Breast epithelium (tissue), 4 donors: ENCODE measurements around the gene ITGB5. TPM values are rescaled to one million over a fixed set of nuclear protein-coding genes. Genes with fewer than 3 reads are reported as not detected.

Experiments used
- DNase-seq, 2 donors: peaks; one replicate each; pipeline ENCODE4 v3.0.0-alpha.2; 2019; ENCODE audit warnings: low spot score in 2 of 2
- H3K27ac ChIP-seq, 2 donors: fragments of 200-600 bp; sonication (generic) in 1 of 2; one replicate each; pipeline ENCODE4 v1.5.1; 2016 to 2019; ENCODE audit warnings: mild to moderate bottlenecking in 1 of 2
- H3K27me3 ChIP-seq, 2 donors: fragments of 200-600 bp; sonication (generic) in 1 of 2; one replicate each; pipeline versions ENCODE4 v1.5.1 to v1.6.0; 2017 to 2019; ENCODE audit warnings: control low read depth in 1 of 2, mild to moderate bottlenecking in 1 of 2
- H3K36me3 ChIP-seq: fragments of 200-600 bp; one replicate; pipeline ENCODE4 v1.5.1; 2019
- H3K4me1 ChIP-seq, 2 donors: fragments of 200-600 bp; sonication (generic); one replicate each; pipeline ENCODE4 v1.5.1; 2016 to 2019; ENCODE audit warnings: control low read depth in 1 of 2
- H3K4me3 ChIP-seq, 3 donors: fragments of 200-600 bp; sonication (generic); 1 replicate in 2 of 3; 2 replicates in 1 of 3; pipeline ENCODE4 v1.5.1; 2016 to 2019; ENCODE audit warnings: mild to moderate bottlenecking in 3 of 3, moderate library complexity in 2 of 3
- H3K9me3 ChIP-seq, 2 donors: fragments of 200-600 bp; sonication (generic) in 1 of 2; one replicate each; pipeline ENCODE4 v1.5.1; 2016 to 2019; ENCODE audit warnings: control low read depth in 1 of 2
- POLR2A ChIP-seq: fragments of 450-650 bp; IDR thresholded peaks from one replicate; pipeline ENCODE4 v1.6.1; 2016; ENCODE audit warnings: antibody characterized with exemption, mild to moderate bottlenecking, moderate library complexity
- POLR2AphosphoS5 ChIP-seq, 3 donors: sonication (generic); formaldehyde crosslinking; IDR thresholded peaks; one replicate each; pipeline ENCODE4 v1.6.1; 2017; ENCODE audit warnings: antibody characterized with exemption in 3 of 3
- intact Hi-C: fragments of 100-400 bp; cut with DNase I; formaldehyde crosslinking; loops from one replicate; pipeline ENCODE4 v1.15.1; 2023; ENCODE audit warnings: low total_unique reads
- total RNA-seq, 3 donors: library from RNA; depleted of rRNA; stranded (reverse); fragments of >200 nt; gene quantifications; one replicate each; pipeline ENCODE4 v1.1.0, GENCODE V29; 2016
- TF ChIP-seq, protein P1 (sequence below), 3 donors: fragments of 450-650 bp; IDR thresholded peaks; one replicate each; pipeline ENCODE4 v1.5.1; 2016 to 2017; ENCODE audit warnings: antibody characterized with exemption in 3 of 3, mild to moderate bottlenecking in 3 of 3, moderate library complexity in 3 of 3

Gene ITGB5
- total RNA-seq, 3 donors from 2014 or later: 80.1 to 286 (median 181) TPM

- Histone ChIP-seq H3K4me3 (no peak overlapping the region), H3K4me1 (no peaks in the 10 kb centered on the region), H3K27ac (no peak overlapping the region), H3K36me3 (no peaks in the 10 kb centered on the region), H3K27me3 (no peaks in the 10 kb centered on the region), H3K9me3 (no peaks in the 10 kb centered on the region)
- TF ChIP-seq POLR2AphosphoS5 (IDR thresholded peaks at IDR 0.05) (no peak), POLR2A (no peak)
- TF ChIP-seq, protein P1, sequence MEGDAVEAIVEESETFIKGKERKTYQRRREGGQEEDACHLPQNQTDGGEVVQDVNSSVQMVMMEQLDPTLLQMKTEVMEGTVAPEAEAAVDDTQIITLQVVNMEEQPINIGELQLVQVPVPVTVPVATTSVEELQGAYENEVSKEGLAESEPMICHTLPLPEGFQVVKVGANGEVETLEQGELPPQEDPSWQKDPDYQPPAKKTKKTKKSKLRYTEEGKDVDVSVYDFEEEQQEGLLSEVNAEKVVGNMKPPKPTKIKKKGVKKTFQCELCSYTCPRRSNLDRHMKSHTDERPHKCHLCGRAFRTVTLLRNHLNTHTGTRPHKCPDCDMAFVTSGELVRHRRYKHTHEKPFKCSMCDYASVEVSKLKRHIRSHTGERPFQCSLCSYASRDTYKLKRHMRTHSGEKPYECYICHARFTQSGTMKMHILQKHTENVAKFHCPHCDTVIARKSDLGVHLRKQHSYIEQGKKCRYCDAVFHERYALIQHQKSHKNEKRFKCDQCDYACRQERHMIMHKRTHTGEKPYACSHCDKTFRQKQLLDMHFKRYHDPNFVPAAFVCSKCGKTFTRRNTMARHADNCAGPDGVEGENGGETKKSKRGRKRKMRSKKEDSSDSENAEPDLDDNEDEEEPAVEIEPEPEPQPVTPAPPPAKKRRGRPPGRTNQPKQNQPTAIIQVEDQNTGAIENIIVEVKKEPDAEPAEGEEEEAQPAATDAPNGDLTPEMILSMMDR (IDR thresholded peaks at IDR 0.05): no peak
- intact Hi-C loops: no loop called here
- peak; percentile 27 to 63 for DNase-seq
Observed at GRCh38 chr3:124920718-124921117, 33.6 kb upstream of the ITGB5 start.

GRCh38 chr3:124919756-124920155 is 32.6 kb upstream of the ITGB5 start:
- H3K27me3 ChIP-seq: no peaks in the 10 kb centered on the region
- intact Hi-C loops: no loop called here
- no peak overlapping the region for H3K4me3 ChIP-seq
- H3K9me3 ChIP-seq: no peaks in the 10 kb centered on the region
- no peaks in the 10 kb centered on the region for H3K4me1 ChIP-seq
- DNase-seq: no peak
- H3K36me3 ChIP-seq: no peaks in the 10 kb centered on the region
- TF ChIP-seq POLR2AphosphoS5 (IDR thresholded peaks at IDR 0.05) (no peak), POLR2A (no peak)
- TF ChIP-seq, protein P1 (IDR thresholded peaks at IDR 0.05): no peak
- no peak overlapping the region for H3K27ac ChIP-seq

- Histone ChIP-seq H3K27ac (no peak overlapping the region), H3K4me3 (no peak overlapping the region), H3K9me3 (no peaks in the 10 kb centered on the region), H3K36me3 (no peaks in the 10 kb centered on the region), H3K27me3 (no peaks in the 10 kb centered on the region), H3K4me1 (no peaks in the 10 kb centered on the region)
- intact Hi-C loops: no loop called here
- no peak for DNase-seq
- TF ChIP-seq POLR2AphosphoS5 (IDR thresholded peaks at IDR 0.05) (no peak), POLR2A (no peak)
- TF ChIP-seq, protein P1 (IDR thresholded peaks at IDR 0.05): no peak
Observed at GRCh38 chr3:124918524-124918923, 31.4 kb upstream of the ITGB5 start.

DNA sequence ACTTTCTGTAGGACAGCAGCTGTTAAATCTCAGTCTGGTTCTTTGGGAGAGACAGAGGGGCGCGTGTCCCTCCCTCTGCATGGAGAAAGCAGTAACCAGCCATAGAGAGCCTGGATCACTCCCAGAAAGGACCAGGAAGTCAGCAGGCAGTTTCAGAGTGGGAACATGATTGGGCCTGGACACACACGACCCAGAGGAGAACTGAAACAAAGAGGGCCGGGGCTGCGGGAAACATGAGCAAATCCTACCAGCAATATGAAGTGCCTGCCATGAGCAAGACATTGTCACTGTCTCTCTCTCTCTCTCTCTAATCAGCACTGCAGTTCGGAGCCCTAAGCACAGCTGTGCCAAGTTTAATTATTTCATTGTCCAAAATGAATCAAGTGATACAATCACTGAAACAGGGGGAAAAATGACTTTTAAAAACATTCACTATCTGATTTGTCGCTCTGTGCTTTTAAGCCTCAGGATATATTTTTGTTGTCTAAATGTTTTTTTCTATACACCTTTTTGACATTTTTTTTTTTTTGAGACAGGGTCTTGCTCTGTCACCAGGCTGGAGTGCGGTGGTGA is 29.8 kb upstream of the ITGB5 start:
- Histone ChIP-seq H3K27ac (no peak overlapping the region), H3K9me3 (no peaks in the 10 kb centered on the region), H3K27me3 (no peaks in the 10 kb centered on the region), H3K4me1 (no peaks in the 10 kb centered on the region), H3K4me3 (no peak overlapping the region), H3K36me3 (no peaks in the 10 kb centered on the region)
- TF ChIP-seq, protein P1 (IDR thresholded peaks at IDR 0.05): no peak
- TF ChIP-seq POLR2AphosphoS5 (IDR thresholded peaks at IDR 0.05): no peak
- TF ChIP-seq POLR2A: no peak
- DNase-seq: no peak
- intact Hi-C loops: no loop called here

DNA sequence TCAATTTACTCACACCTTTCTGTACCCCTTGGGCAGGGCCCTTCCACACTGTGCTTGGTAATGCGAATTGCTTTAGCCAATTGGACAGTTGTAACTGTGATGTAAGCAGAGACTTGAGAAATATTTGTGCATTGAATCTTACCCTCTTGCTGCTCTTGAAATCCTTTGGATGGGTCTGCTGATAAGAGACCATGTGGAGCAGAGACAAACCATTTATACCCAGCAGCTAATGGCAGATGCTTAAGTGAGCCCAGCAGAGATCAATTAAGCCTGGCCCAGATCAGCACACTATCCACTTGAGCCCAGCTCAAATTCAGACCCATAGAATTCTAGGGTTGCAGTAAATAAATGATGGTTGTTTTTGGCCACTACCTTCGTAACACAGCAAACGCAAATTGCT is 28.1 kb upstream of the ITGB5 start:
- no peak overlapping the region for H3K27ac ChIP-seq
- intact Hi-C loops: no loop called here

More for the DNA sequence above, 28.1 kb upstream of the ITGB5 start:
- Histone ChIP-seq H3K4me3 (no peak overlapping the region), H3K9me3 (no peaks in the 10 kb centered on the region), H3K4me1 (no peaks in the 10 kb centered on the region), H3K36me3 (no peaks in the 10 kb centered on the region), H3K27me3 (no peaks in the 10 kb centered on the region)
- TF ChIP-seq, protein P1 (IDR thresholded peaks at IDR 0.05): no peak
- TF ChIP-seq POLR2A (no peak), POLR2AphosphoS5 (IDR thresholded peaks at IDR 0.05) (no peak)
- no peak for DNase-seq
